PFSK-1 (cell line): ENCODE results near the gene C2.

Source experiments
- FOXP2 ChIP-seq: optimal IDR thresholded peaks from 2 replicates; pipeline ENCODE3; 2011; ENCODE audit warnings: borderline replicate concordance, control low read depth, inconsistent platforms; ENCODE audit not compliant: insufficient read depth; ENCODE audit errors: extremely low read length, extremely low read depth
- POLR2AphosphoS5 ChIP-seq: IDR thresholded peaks from 2 replicates; pipeline ENCODE4 v1.6.1; 2012; ENCODE audit warnings: low read depth, mild to moderate bottlenecking, control low read depth, low read length, moderate library complexity
- REST ChIP-seq, 2 experiments: IDR thresholded peaks; 2 replicates each; pipeline versions ENCODE4 v1.6.1 to v1.8.0; 2011 to 2012; ENCODE audit warnings: low read depth in 2 of 2, low read length in 2 of 2, control low read depth in 1 of 2, inconsistent platforms in 1 of 2, mild to moderate bottlenecking in 1 of 2, moderate library complexity in 1 of 2; ENCODE audit not compliant: insufficient read depth in 1 of 2
- SIN3A ChIP-seq: IDR thresholded peaks from 2 replicates; pipeline ENCODE4 v1.6.1; 2012; ENCODE audit warnings: mild to moderate bottlenecking, low read length, moderate library complexity, borderline replicate concordance; ENCODE audit not compliant: insufficient read depth
- TAF1 ChIP-seq: IDR thresholded peaks from 2 replicates; pipeline ENCODE4 v1.6.1; 2012; ENCODE audit warnings: low read length, control low read depth, borderline replicate concordance; ENCODE audit not compliant: insufficient read depth

Gene C2

GRCh38 chr6:31945507-31946369 lies 18.2 kb downstream of the C2 start, which contains the start of gene CFB:
CFB (plus strand) TSS chr6:31946095; CDS start chr6:31946222, 127 bp downstream.
- TF ChIP-seq TAF1 (no peak), SIN3A (no peak), REST (IDR thresholded peaks at IDR 0.05; ENCODE audit: insufficient read depth in 1 of 2, low read depth in 2 of 2, low read length in 2 of 2) (no peak), POLR2AphosphoS5 (no peak), FOXP2 (no peak)

DNA sequence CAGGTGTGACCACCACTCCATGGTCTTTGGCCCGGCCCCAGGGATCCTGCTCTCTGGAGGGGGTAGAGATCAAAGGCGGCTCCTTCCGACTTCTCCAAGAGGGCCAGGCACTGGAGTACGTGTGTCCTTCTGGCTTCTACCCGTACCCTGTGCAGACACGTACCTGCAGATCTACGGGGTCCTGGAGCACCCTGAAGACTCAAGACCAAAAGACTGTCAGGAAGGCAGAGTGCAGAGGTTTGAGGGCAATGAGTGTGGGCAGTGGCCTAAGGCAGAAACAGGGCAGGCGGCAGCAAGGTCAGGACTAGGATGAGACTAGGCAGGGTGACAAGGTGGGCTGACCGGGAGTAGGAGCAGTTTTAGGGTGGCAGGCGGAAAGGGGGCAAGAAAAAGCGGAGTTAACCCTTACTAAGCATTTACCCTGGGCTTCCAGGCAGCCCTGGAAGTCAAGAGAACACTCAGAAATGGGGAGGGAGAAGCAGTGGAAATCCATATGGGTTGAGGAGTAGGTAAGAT lies 18.9 kb downstream of the C2 start:
- TF ChIP-seq FOXP2 (no peak), POLR2AphosphoS5 (no peak), SIN3A (no peak), REST (IDR thresholded peaks at IDR 0.05; ENCODE audit: insufficient read depth in 1 of 2, low read depth in 2 of 2, low read length in 2 of 2) (no peak), TAF1 (no peak)

DNA sequence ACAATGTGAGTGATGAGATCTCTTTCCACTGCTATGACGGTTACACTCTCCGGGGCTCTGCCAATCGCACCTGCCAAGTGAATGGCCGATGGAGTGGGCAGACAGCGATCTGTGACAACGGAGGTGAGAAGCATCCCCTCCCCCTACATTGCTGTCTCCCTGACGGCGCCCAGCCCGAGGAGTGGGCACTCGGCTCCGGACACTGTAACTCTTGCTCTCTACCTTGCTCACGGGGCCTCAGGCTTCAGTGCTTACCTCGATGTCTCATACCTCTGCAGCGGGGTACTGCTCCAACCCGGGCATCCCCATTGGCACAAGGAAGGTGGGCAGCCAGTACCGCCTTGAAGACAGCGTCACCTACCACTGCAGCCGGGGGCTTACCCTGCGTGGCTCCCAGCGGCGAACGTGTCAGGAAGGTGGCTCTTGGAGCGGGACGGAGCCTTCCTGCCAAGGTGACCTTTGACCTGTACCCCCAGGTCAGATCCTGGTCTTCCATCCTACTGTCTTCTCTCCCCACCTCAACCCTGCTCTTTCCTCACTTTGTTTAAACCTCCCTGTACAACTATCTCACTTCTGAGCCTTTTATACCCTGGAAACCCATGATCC lies 19.7 kb downstream of the C2 start:
- TF ChIP-seq SIN3A (no peak), TAF1 (no peak), FOXP2 (no peak), POLR2AphosphoS5 (no peak), REST (IDR thresholded peaks at IDR 0.05; ENCODE audit: insufficient read depth in 1 of 2, low read depth in 2 of 2, low read length in 2 of 2) (no peak)

DNA sequence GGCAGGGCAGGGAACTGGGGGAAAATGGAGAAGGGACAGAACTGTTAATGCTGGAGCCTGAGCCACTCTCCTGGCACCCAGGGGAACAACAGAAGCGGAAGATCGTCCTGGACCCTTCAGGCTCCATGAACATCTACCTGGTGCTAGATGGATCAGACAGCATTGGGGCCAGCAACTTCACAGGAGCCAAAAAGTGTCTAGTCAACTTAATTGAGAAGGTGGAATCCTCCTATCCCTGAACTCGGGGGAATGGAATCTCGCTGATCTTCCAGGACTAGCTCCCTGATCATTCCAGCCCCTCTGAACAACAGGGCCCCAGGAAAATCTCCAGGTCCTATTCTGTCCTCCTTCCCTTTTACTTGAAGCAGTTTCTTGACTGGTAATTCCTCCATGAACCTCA lies 20.3 kb downstream of the C2 start:
- TF ChIP-seq FOXP2 (no peak), POLR2AphosphoS5 (no peak), SIN3A (no peak), TAF1 (no peak), REST (IDR thresholded peaks at IDR 0.05; ENCODE audit: insufficient read depth in 1 of 2, low read depth in 2 of 2, low read length in 2 of 2) (no peak)
